HG02759 (cell line): ENCODE results near the gene PRKCE.

Experiments
- ATAC-seq: cut with Tn5 transposase; IDR thresholded peaks from one replicate; pipeline ENCODE4 v1.9.1; 2021; ENCODE audit warnings: mild to moderate bottlenecking, moderate library complexity; ENCODE audit not compliant: unreplicated experiment

Gene PRKCE

GRCh38 chr2:45830322-45830721 is 178.8 kb downstream of the PRKCE start:
- ATAC-seq = no peak

GRCh38 chr2:45833301-45833967 is 182.0 kb downstream of the PRKCE start:
- ATAC-seq = peak; percentile 22

- peak; percentile 73 for ATAC-seq
Measured at GRCh38 chr2:45833968-45834344, 182.5 kb downstream of the PRKCE start.

GRCh38 chr2:45834372-45834771 is 182.9 kb downstream of the PRKCE start:
- ATAC-seq = no peak

GRCh38 chr2:45834858-45835257 is 183.4 kb downstream of the PRKCE start:
- no peak for ATAC-seq

GRCh38 chr2:45836316-45836715 is 184.8 kb downstream of the PRKCE start:
- ATAC-seq = peak; percentile 19

GRCh38 chr2:45836740-45837139 is 185.3 kb downstream of the PRKCE start:
- ATAC-seq = peak; percentile 53

GRCh38 chr2:45837812-45838341 is 186.4 kb downstream of the PRKCE start:
- ATAC-seq = no peak

GRCh38 chr2:45839508-45840251 is 188.2 kb downstream of the PRKCE start:
- ATAC-seq = no peak

- no peak for ATAC-seq
Measured at GRCh38 chr2:45840481-45840880, 189.0 kb downstream of the PRKCE start.

- ATAC-seq = no peak
Measured at GRCh38 chr2:45841752-45842407, 190.4 kb downstream of the PRKCE start.

- ATAC-seq = peak; percentile 73
Measured at GRCh38 chr2:45843136-45843535, 191.7 kb downstream of the PRKCE start.

GRCh38 chr2:45844796-45845457 is 193.5 kb downstream of the PRKCE start:
- ATAC-seq = no peak

- ATAC-seq = no peak
Measured at GRCh38 chr2:45845566-45845965, 194.1 kb downstream of the PRKCE start.

- ATAC-seq = no peak
Measured at GRCh38 chr2:45849491-45850283, 198.2 kb downstream of the PRKCE start.

GRCh38 chr2:45850558-45850957 is 199.1 kb downstream of the PRKCE start:
- ATAC-seq = no peak

- ATAC-seq = no peak
Measured at GRCh38 chr2:45851111-45851510, 199.6 kb downstream of the PRKCE start.

GRCh38 chr2:45851576-45852304 is 200.3 kb downstream of the PRKCE start:
- no peak for ATAC-seq

- peak; percentile 90 for ATAC-seq
Measured at GRCh38 chr2:45852450-45853150, 201.1 kb downstream of the PRKCE start.
